SKM-1 treated with dmso at 0.1 percent for 144 hours (cell line): Measurements from ENCODE around the gene CTAGE1.
"Not testable (repeated sequence)": the region's sequence is repeated elsewhere in the genome, so short reads cannot be mapped to it uniquely, and the experiment has no call there.

Source experiments
- DNase-seq: peaks from one replicate; lab custom pipeline; 2025; ENCODE audit not compliant: unreplicated experiment; lab: John Stamatoyannopoulos, UW

Gene CTAGE1

GRCh38 chr18:22417496-22418188 is at the start of gene CTAGE1:
Gene CTAGE1 (minus strand): TSS chr18:22417915. CDS start chr18:22417811, 104 bp downstream.
- no peak for DNase-seq

- no peak for DNase-seq
Observed at GRCh38 chr18:22466608-22467395, 49.1 kb upstream of the CTAGE1 start.

- no peak for DNase-seq
Observed at GRCh38 chr18:22465859-22466457, 48.2 kb upstream of the CTAGE1 start.

GRCh38 chr18:22463076-22463475 is 45.4 kb upstream of the CTAGE1 start:
- DNase-seq: no peak

GRCh38 chr18:22459491-22459890 is 41.8 kb upstream of the CTAGE1 start:
- DNase-seq: peak; percentile 15

- DNase-seq: no peak
Observed at GRCh38 chr18:22457524-22457923, 39.8 kb upstream of the CTAGE1 start.

GRCh38 chr18:22456547-22456946 is 38.8 kb upstream of the CTAGE1 start:
- no peak for DNase-seq

GRCh38 chr18:22456116-22456480 is 38.4 kb upstream of the CTAGE1 start:
- DNase-seq: no peak

GRCh38 chr18:22455425-22456115 is 37.9 kb upstream of the CTAGE1 start:
- no peak for DNase-seq

GRCh38 chr18:22453315-22453714 is 35.6 kb upstream of the CTAGE1 start:
- no peak for DNase-seq

- no peak for DNase-seq
Observed at GRCh38 chr18:22452226-22452668, 34.5 kb upstream of the CTAGE1 start.

- no peak for DNase-seq
Observed at GRCh38 chr18:22451796-22452195, 34.1 kb upstream of the CTAGE1 start.

- not testable (repeated sequence) for DNase-seq
Observed at GRCh38 chr18:22450766-22451165, 33.1 kb upstream of the CTAGE1 start.

- not testable (repeated sequence) for DNase-seq
Observed at GRCh38 chr18:22450318-22450717, 32.6 kb upstream of the CTAGE1 start.

- DNase-seq: not testable (repeated sequence)
Observed at GRCh38 chr18:22449753-22450152, 32.0 kb upstream of the CTAGE1 start.

- no peak for DNase-seq
Observed at GRCh38 chr18:22448238-22448637, 30.5 kb upstream of the CTAGE1 start.

GRCh38 chr18:22447792-22448191 is 30.1 kb upstream of the CTAGE1 start:
- no peak for DNase-seq

- DNase-seq: no peak
Observed at GRCh38 chr18:22446911-22447310, 29.2 kb upstream of the CTAGE1 start.

GRCh38 chr18:22446325-22446724 is 28.6 kb upstream of the CTAGE1 start:
- no peak for DNase-seq

- DNase-seq: no peak
Observed at GRCh38 chr18:22441638-22442037, 23.9 kb upstream of the CTAGE1 start.

- DNase-seq: no peak
Observed at GRCh38 chr18:22439447-22439846, 21.7 kb upstream of the CTAGE1 start.
